Ovary (tissue), 9 donors: ENCODE data around the gene CDKL5. TPM values are rescaled to one million over a fixed set of nuclear protein-coding genes. Genes with fewer than 3 reads are reported as not detected.

Source experiments
- DNase-seq, 5 donors: peaks; one replicate each; pipeline ENCODE4 v3.0.0-alpha.2; 2019 to 2020
- H3K27ac ChIP-seq, 2 donors: fragments of 200-600 bp; one replicate each; pipeline versions ENCODE4 v1.5.1 to v1.8.0; 2019 to 2022
- H3K27me3 ChIP-seq: fragments of 200-600 bp; one replicate; pipeline ENCODE4 v1.8.0; 2022
- H3K36me3 ChIP-seq: fragments of 200-600 bp; sonication (generic); one replicate; pipeline ENCODE4 v1.5.1; 2019
- H3K4me1 ChIP-seq: one replicate; pipeline ENCODE4 v1.8.1; 2013; ENCODE audit warnings: mild to moderate bottlenecking, moderate library complexity; ENCODE audit not compliant: insufficient read depth
- H3K4me3 ChIP-seq: fragments of 200-600 bp; sonication (generic); one replicate; pipeline ENCODE4 v1.5.1; 2017
- H3K9me3 ChIP-seq, 2 donors: fragments of 200-600 bp in 1 of 2; sonication (generic) in 1 of 2; one replicate each; pipeline versions ENCODE4 v1.5.1 to v1.8.1; 2013 to 2019; ENCODE audit warnings: mild to moderate bottlenecking in 1 of 2, moderate library complexity in 1 of 2
- CTCF ChIP-seq, 3 donors: fragments of 450-650 bp in 2 of 3; fragments of 200-600 bp in 1 of 3; IDR thresholded peaks; one replicate each; pipeline versions ENCODE4 v1.5.1 to v1.8.0; 2016 to 2022; ENCODE audit warnings: antibody characterized with exemption in 3 of 3, mild to moderate bottlenecking in 1 of 3
- EP300 ChIP-seq: sonication (generic); formaldehyde crosslinking; IDR thresholded peaks from one replicate; pipeline ENCODE4 v1.6.1; 2017; ENCODE audit warnings: antibody characterized with exemption
- POLR2A ChIP-seq: fragments of 450-650 bp; IDR thresholded peaks from one replicate; pipeline ENCODE4 v1.6.1; 2017; ENCODE audit warnings: antibody characterized with exemption, mild to moderate bottlenecking, moderate library complexity
- WGBS, 3 donors: extraction: QIAGEN DNeasy Blood & Tissue Kit in 1 of 3; methylation state at CpG; one replicate each; pipeline versions ENCODE4 v1.1.5 to v1.1.7; 2013 to 2017; 5-methylcytosine and 5-hydroxymethylcytosine counted together
- intact Hi-C, 4 donors: fragments of 100-400 bp; cut with DNase I; formaldehyde crosslinking; loops; one replicate each; pipeline versions ENCODE4 v1.11.0 to v1.15.1; 2022 to 2023
- polyA plus RNA-seq, 2 donors: library from polyadenylated mRNA; stranded (reverse); fragments of 200-250 nt in 1 of 2; fragments of 350-450 nt in 1 of 2; fragmentation: Illumina TruSeq in 1 of 2; extraction: RNeasy Lipid Tissue Mini Kit (QIAGEN cat#74804) in 1 of 2; gene quantifications; one replicate each; pipeline ENCODE4 v1.2.3, GENCODE V29; 2013 to 2014
- total RNA-seq, 7 donors: library from RNA; depleted of rRNA in 2 of 7; stranded (reverse); fragments of >200 nt in 2 of 7; fragmentation: NEBNext Ultra II Directional in 3 of 7; extraction: Animal tissue kit (Norgen Biotek cat#: 25700) in 3 of 7; gene quantifications; one replicate each; pipeline versions ENCODE4 v1.1.0 to v1.2.4, GENCODE V29; 2016 to 2023
- donor health status: DM: no; HTN: no; CAD: no; lungs with moderate emphysema.
- donor health status: DM: no; HTN: no; CAD: no.
- donor health status: Bipolar disorder and iron deficiency.
- donor health status: DM: yes; HTN: yes; CAD: no.
- donor health status: DM: no; HTN: no; CAD: no.
- donor health status: DM: yes; HTN: yes; CAD: no.

CDKL5 gene
- total and polyA plus RNA-seq, 9 donors: 2.6 to 18.5 (median 12.2) TPM

GRCh38 chrX:18676050-18676449 is 250.6 kb downstream of the CDKL5 start:
- H3K36me3 ChIP-seq: no peaks in the 10 kb centered on the region
- H3K4me1 ChIP-seq: no peaks in the 10 kb centered on the region
- no peak overlapping the region for H3K4me3 ChIP-seq
- no peaks in the 10 kb centered on the region for H3K9me3 ChIP-seq
- H3K27ac ChIP-seq: no peak overlapping the region
- WGBS, 3 donors: 73 to 76% (median 74%) methylated on average over 10 of the region's 10 CpGs
- no peak for DNase-seq
- intact Hi-C loops: loop anchor here in 2 of 4 donors (10.0 kb wide), 2 partner anchors 219 to 281 kb away; no protein-coding TSS in a partner anchor
- TF ChIP-seq CTCF (IDR thresholded peaks at IDR 0.05) (no peak), POLR2A (no peak), EP300 (no peak)
- H3K27me3 ChIP-seq: no peaks in the 10 kb centered on the region

DNA sequence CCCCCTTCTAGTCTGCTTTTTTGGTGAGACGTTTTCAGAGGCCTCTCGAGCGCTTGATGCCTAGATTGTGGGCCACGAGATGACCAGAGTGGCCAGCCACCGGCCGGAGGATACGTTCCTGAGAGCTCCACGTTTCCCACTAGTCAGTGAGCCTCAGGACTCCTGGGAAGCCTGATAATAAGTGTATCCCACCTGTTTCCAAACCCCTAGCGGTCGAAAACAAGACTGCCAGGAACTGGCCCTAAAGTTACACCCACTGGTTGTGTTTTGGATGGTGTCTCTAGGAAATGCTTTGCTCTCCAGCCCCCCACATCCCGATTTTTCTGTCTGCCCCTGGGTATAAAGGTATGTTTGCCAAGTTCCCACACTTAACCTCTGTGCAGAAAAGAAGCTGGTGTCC is 251.1 kb downstream of the CDKL5 start:
- no peaks in the 10 kb centered on the region for H3K27me3 ChIP-seq
- H3K4me1 ChIP-seq: no peaks in the 10 kb centered on the region
- H3K9me3 ChIP-seq: no peaks in the 10 kb centered on the region
- WGBS, 3 donors: 36 to 49% (median 43%) methylated on average over 11 of the region's 11 CpGs
- TF ChIP-seq CTCF (IDR thresholded peaks at IDR 0.05): peak in 1 of 3 donors; percentile 20
- TF ChIP-seq EP300: no peak
- TF ChIP-seq POLR2A: no peak
- H3K4me3 ChIP-seq: no peak overlapping the region
- H3K36me3 ChIP-seq: no peaks in the 10 kb centered on the region
- intact Hi-C loops: loop anchor here in 2 of 4 donors (10.0 kb wide), 2 partner anchors 218 to 282 kb away; no protein-coding TSS in a partner anchor
- peak in 3 of 5 donors; percentile 14 to 33 (median 32) for DNase-seq
- H3K27ac ChIP-seq: no peak overlapping the region

DNA sequence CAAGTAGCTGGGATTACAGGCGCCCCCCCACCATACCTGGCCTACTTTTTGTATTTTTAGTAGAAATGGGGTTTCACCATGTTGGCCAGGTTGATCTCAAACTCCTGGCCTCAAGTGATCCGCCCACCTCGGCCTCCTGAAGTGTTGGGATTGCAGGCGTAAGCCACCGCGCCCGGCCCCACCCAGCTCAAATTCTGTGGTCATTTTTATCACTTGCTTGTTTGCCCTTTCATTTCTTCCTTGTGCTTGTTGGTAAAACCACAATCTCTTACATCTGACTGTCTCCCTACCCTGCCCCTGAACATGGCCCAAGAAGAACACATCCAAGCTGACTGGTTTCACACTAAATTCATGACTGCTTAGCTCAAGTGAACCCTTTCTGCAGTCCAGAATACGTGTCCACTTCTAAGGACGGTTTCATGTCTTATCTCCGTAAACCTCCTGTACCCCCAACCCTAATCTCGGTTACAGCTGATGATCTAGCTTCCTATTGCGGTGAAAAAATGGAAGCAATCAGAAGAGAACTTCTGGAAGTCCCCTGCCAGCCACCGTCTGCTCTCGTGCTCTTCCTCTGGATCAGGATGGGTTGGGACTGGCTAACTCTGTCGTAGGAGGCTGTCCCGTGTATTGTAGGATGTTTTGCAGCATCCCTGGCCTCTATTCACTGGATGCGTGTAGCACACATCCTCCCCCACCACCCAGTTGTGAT is 251.9 kb downstream of the CDKL5 start:
- no peak overlapping the region for H3K4me3 ChIP-seq
- H3K27me3 ChIP-seq: no peaks in the 10 kb centered on the region
- H3K4me1 ChIP-seq: no peaks in the 10 kb centered on the region
- H3K27ac ChIP-seq: no peak overlapping the region
- no peaks in the 10 kb centered on the region for H3K36me3 ChIP-seq
- no peaks in the 10 kb centered on the region for H3K9me3 ChIP-seq
- intact Hi-C loops: loop anchor here in 2 of 4 donors (10.0 kb wide), 2 partner anchors 217 to 283 kb away; no protein-coding TSS in a partner anchor
- 82 to 85% (median 83%) methylated on average over 17 of the region's 17 CpGs for WGBS, 3 donors
- TF ChIP-seq CTCF (IDR thresholded peaks at IDR 0.05): no peak
- no peak for TF ChIP-seq EP300
- TF ChIP-seq POLR2A: no peak
- no peak for DNase-seq

- H3K4me3 ChIP-seq: no peak overlapping the region
- H3K4me1 ChIP-seq: no peaks in the 10 kb centered on the region
- no peaks in the 10 kb centered on the region for H3K27me3 ChIP-seq
- WGBS, 3 donors: 74 to 90% (median 75%) methylated on average over 6 of the region's 6 CpGs
- intact Hi-C loops: no loop called here
- H3K9me3 ChIP-seq: no peaks in the 10 kb centered on the region
- no peaks in the 10 kb centered on the region for H3K36me3 ChIP-seq
- TF ChIP-seq EP300: no peak
- no peak for TF ChIP-seq POLR2A
- no peak for TF ChIP-seq CTCF (IDR thresholded peaks at IDR 0.05)
- DNase-seq: no peak
- H3K27ac ChIP-seq: no peak overlapping the region
These were observed 256.6 kb downstream of the CDKL5 start for GRCh38 chrX:18681996-18682395.
